HG03442 (cell line): ENCODE data around the gene CLIP2.
"Not testable (repeated sequence)": the region's sequence is repeated elsewhere in the genome, so short reads cannot be mapped to it uniquely, and the experiment has no call there.

Source experiments
- ATAC-seq: cut with Tn5 transposase; IDR thresholded peaks from one replicate; pipeline ENCODE4 v1.9.1; 2021; ENCODE audit warnings: mild to moderate bottlenecking, moderate library complexity; ENCODE audit not compliant: unreplicated experiment

Gene CLIP2

DNA sequence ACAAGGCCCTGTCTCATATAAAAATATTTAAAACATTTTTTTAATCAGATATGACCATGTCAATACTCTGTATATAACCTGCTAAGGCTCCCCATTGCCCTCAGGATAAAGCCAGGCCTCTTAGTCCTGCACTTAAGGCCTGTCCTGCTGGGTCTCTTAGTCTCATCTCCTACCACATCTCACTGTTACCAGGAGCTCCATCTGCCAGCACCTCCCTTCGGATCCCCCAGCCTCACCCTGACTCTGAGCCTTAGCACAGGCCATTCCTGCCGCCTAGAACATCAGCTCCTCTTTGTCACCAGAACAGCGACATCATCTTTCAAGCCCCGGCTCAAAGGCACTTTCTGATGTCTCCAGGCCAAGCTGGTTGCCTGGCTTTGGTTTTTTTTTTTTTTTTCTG, 138.8 kb downstream of the CLIP2 start:
- no peak for ATAC-seq

DNA sequence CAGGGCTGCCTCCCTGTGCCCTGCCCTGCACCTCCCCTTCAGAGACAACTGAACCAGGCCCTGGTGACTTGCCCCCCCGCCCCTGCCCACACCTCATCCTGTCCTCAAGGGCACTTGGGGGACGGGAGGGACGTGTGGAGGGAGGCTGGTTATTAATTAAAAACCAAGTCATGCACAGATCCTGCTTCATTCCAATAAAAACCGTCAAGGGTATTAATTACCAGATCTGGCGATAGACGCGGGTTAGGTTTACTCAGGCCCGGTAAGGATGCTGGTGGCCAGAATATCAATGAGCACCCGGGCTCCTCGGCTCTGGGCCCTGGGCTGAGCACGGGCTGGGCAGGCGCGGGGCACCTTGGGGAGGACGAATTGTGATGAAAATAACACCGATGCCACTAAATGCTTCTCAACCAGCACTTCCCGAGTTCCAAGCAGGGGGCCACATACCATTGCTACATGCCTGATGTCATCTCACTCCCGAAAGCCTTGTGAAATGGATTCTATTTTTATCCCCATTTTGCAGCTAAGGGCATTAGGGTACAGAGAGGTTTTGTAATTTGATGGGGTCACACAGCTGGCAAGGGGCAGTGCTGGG, 140.0 kb downstream of the CLIP2 start:
- ATAC-seq = no peak

DNA sequence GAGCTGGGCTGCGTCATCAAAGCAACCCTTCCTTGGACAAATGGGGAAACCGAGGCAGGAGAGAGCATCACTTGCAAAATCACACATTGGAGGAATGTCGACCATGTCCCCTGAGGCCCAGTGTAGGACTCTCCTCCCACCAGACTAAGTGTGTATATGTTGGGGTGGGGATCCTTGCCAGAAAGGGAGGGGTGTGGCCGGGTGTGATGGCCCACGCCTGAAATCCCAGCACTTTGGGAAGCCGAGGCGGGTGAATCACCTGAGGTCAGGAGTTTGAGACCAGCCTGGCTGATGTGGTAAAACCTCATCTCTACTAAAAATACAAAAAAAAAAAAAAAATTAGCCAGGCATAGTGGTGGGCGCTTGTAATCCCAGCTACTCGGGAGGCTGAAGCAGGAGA, 141.2 kb downstream of the CLIP2 start:
- not testable (repeated sequence) for ATAC-seq

- ATAC-seq = no peak
These were observed 141.8 kb downstream of the CLIP2 start for GRCh38 chr7:74430961-74431466.

GRCh38 chr7:74437291-74437571, 148.0 kb downstream of the CLIP2 start:
- not testable (repeated sequence) for ATAC-seq

- no peak for ATAC-seq
These were observed 149.1 kb downstream of the CLIP2 start for GRCh38 chr7:74438327-74438726.

- ATAC-seq = no peak
These were observed 150.3 kb downstream of the CLIP2 start for GRCh38 chr7:74439541-74439940.

DNA sequence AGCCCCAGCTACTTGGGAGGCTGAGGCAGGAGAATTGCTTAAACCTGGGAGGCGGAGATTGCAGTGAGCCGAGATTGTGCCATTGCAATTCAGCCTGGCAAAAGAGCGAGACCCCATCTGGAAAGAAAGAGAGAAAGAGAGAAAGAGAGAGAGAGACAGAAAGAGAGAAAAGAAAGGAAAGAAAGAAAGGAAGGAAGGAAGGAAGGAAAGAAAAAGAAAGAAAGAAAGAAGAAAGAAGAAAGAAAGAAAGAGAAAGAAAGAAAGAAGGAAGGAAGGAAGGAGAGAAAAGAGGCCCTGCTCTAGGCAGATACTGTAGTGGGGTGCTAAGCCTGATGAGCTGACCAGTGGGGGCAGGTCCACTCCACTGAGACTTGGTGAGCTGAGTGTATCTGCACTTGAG, 150.9 kb downstream of the CLIP2 start:
- not testable (repeated sequence) for ATAC-seq

GRCh38 chr7:74441801-74442200, 152.6 kb downstream of the CLIP2 start:
- ATAC-seq = no peak

- ATAC-seq = no peak
These were observed 154.5 kb downstream of the CLIP2 start for GRCh38 chr7:74443543-74444247.

GRCh38 chr7:74449144-74449543, 159.9 kb downstream of the CLIP2 start:
- no peak for ATAC-seq

DNA sequence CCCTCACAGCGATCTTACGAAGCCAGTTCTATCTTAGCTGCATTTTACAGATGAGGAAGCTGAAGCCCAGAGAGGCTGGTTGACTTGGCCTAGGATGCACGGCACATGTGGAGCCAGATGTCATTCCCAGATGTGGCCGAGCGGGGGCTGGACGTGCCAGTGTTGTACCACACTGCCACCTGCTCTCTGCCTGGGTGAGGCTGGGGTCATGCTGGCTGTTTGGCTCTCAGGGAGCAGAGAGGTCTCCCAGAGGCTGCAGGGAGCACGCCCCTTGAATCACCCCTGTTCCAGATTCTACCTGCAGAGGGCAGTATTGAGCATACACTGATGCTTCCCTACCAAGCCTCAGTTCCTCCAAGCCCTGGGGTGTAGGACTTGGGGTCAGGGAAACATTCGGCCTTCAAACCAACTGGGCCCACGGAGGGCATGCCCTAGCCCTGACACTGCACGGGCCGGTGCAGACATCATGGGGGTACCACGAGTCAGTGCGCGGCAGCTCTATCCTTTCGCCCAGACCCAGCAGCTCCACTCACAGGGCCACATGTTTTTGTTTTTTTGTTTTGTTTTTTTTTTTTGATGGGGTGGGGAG, 160.7 kb downstream of the CLIP2 start:
- no peak for ATAC-seq

- ATAC-seq = no peak
These were observed 163.6 kb downstream of the CLIP2 start for GRCh38 chr7:74452748-74453321.

DNA sequence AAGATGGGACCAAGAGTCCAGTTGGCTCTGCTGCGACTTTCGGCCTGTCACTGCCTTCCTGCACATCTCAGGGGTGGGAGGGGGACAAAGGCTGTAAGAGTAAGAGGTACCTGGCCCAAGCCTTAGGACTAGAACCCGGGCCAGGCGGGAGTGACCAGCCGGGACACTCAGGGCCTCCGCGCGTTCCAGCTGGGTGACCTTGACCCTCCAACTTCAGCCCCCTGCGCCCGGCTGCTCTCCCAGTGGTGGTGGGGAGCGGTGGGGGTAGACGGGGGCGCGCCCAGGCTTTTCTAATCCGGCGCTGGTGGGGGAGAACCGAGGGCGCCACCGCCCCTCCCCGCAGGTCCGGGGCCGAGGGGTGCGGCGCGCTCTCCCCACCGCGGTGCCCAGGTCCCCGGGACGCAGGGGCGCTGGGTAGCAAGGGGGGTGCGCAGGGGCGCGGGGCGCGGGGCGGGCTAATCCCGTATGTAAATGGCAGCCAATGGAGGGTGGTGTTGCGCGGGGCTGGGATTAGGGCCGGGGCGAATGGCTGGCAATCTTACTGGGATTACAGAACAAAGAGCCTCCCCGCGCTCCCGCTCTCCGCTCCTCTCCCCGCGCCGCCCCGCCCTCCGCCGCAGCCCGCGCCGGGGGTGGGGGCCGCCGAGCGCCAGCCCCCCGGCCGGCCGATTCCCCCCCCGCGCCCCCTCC, 164.3 kb downstream of the CLIP2 start, which contains the start of gene GTF2IRD1:
Gene GTF2IRD1 (plus strand): TSS at position 585 of the 690 bp plus-strand sequence. CDS start 54,175 bp downstream, outside the sequence.
- no peak for ATAC-seq

- no peak for ATAC-seq
These were observed 165.1 kb downstream of the CLIP2 start for GRCh38 chr7:74454021-74454924.

DNA sequence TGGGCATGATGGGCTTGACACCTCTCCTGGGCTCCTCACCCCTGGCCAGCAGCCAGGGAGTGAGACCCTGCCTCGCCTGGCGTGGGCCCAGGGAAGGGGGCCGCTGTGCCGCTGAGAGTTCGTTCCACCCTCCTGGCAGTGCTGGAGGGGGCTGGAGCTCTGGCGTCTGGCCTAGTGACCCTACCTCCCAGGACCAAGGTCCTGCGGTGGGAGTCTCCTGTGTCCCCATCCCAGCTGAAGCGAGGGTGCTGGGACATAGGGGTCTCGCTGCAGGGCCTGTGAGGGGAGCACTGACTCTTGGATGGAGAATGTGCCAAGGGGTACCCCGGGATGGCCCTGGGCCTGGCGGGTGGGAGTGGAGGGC, 165.7 kb downstream of the CLIP2 start:
- no peak for ATAC-seq

DNA sequence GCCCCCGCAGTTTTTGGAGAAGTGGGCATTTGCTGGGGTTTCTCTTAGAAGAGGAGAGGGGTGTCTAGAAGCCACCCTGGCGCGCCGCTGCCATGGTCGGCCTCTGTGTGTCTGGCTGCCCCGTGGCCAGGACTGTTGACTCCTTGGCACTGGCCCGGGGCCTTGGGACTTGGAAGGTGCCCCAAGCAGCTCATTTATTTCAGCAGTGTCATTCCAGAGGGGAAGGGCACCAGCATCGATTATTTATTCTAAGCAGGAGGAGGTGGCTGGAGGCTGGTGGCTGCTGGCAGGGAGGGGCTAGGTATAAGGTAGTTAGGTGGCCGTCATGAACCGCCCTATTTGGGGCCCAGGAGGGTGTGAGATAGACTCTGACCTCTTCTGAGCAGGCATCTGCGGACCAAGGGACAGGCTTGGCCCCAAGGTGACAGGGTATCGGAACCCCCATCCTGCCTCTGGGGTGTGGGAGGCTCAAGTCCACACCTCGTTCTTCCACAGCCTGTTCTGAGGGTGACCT, 166.1 kb downstream of the CLIP2 start:
- no peak for ATAC-seq
